Calu3 (cell line): ENCODE measurements around the gene CPM. TPM values are rescaled to one million over a fixed set of nuclear protein-coding genes. Genes with fewer than 3 reads are reported as not detected.

Experiments used
- BruUV-seq: library from RNA; stranded (reverse); fragments of 400-500 nt; replicated peaks from 2 replicates; lab custom pipeline; 2021; lab: Mats Ljungman, UMichigan
- CTCF ChIA-PET: fragments of 300-600 bp; sonication (Branson Sonifier 250); formaldehyde crosslinking; loops from one replicate; lab custom pipeline; 2022; ENCODE audit warnings: antibody characterized with exemption; lab: Charles Lee
- DNase-seq: peaks from one replicate; pipeline ENCODE4 v3.0.0; 2022
- H3K27ac Mint-ChIP-seq: one replicate; pipeline ENCODE4 v1.8.0; 2022; ENCODE audit warnings: mixed read lengths; ENCODE audit not compliant: unreplicated experiment
- H3K27me3 Mint-ChIP-seq: one replicate; pipeline ENCODE4 v1.8.0; 2022; ENCODE audit warnings: mixed read lengths; ENCODE audit not compliant: unreplicated experiment
- H3K36me3 Mint-ChIP-seq: one replicate; pipeline ENCODE4 v1.8.0; 2022; ENCODE audit warnings: mild to moderate bottlenecking, moderate library complexity, mixed read lengths; ENCODE audit not compliant: insufficient read depth, unreplicated experiment
- H3K4me1 Mint-ChIP-seq: one replicate; pipeline ENCODE4 v1.8.0; 2022; ENCODE audit warnings: mild to moderate bottlenecking, low read depth, mixed read lengths; ENCODE audit not compliant: unreplicated experiment
- H3K4me3 Mint-ChIP-seq: one replicate; pipeline ENCODE4 v1.8.0; 2022; ENCODE audit warnings: mild to moderate bottlenecking, low read depth, moderate library complexity, mixed read lengths; ENCODE audit not compliant: unreplicated experiment
- H3K9me3 Mint-ChIP-seq: one replicate; pipeline ENCODE4 v1.8.0; 2022; ENCODE audit warnings: low read depth, mixed read lengths; ENCODE audit not compliant: unreplicated experiment
- intact Hi-C: fragments of 100-400 bp; cut with micrococcal nuclease; formaldehyde crosslinking; loops from one replicate; pipeline ENCODE4 v1.10.0; 2022; ENCODE audit not compliant: unreplicated experiment
- total RNA-seq: library from RNA; stranded (reverse); gene quantifications from 2 replicates; pipeline ENCODE4 v1.2.3, GENCODE V29; 2022
- TF ChIP-seq, protein P1 (sequence below): fragments of 200-600 bp; IDR thresholded peaks from one replicate; pipeline ENCODE4 v1.8.0; 2022; ENCODE audit warnings: antibody characterized with exemption; ENCODE audit not compliant: unreplicated experiment

Gene CPM
- total RNA-seq, 1 experiment from 2014 or later, result 11.9 TPM

DNA sequence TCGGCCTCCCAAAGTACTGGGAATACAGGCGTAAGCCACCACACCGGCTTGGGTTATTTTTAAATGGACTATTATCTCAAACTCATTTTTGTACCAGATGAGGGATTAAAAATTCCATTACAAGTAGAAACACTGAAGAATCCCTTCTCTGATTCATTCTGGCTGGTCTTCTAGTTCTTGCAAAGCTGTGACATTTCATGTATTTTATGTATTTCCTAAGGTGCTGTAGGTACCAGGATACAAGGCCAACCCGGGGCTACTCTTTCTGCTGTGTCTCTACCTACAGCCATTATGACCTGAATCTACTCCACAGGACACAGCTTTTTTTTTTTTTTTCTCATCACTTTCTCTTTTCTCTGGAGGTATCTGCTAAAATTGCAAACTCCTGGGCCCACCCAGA is 24.9 kb downstream of the CPM start:
- CTCF ChIA-PET, result no interaction called here
- TF ChIP-seq, protein P1, sequence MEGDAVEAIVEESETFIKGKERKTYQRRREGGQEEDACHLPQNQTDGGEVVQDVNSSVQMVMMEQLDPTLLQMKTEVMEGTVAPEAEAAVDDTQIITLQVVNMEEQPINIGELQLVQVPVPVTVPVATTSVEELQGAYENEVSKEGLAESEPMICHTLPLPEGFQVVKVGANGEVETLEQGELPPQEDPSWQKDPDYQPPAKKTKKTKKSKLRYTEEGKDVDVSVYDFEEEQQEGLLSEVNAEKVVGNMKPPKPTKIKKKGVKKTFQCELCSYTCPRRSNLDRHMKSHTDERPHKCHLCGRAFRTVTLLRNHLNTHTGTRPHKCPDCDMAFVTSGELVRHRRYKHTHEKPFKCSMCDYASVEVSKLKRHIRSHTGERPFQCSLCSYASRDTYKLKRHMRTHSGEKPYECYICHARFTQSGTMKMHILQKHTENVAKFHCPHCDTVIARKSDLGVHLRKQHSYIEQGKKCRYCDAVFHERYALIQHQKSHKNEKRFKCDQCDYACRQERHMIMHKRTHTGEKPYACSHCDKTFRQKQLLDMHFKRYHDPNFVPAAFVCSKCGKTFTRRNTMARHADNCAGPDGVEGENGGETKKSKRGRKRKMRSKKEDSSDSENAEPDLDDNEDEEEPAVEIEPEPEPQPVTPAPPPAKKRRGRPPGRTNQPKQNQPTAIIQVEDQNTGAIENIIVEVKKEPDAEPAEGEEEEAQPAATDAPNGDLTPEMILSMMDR, result no peak
- H3K4me3 Mint-ChIP-seq, result no peak overlapping the region
- BruUV-seq, result no TSS peak
- peaks cover 5% of the 10 kb centered on the region for H3K4me1 Mint-ChIP-seq
- no peaks in the 10 kb centered on the region for H3K27me3 Mint-ChIP-seq
- no peak overlapping the region for H3K27ac Mint-ChIP-seq
- no peak for DNase-seq
- no peaks in the 10 kb centered on the region for H3K36me3 Mint-ChIP-seq
- no peaks in the 10 kb centered on the region for H3K9me3 Mint-ChIP-seq
- intact Hi-C loops, result no loop called here

DNA sequence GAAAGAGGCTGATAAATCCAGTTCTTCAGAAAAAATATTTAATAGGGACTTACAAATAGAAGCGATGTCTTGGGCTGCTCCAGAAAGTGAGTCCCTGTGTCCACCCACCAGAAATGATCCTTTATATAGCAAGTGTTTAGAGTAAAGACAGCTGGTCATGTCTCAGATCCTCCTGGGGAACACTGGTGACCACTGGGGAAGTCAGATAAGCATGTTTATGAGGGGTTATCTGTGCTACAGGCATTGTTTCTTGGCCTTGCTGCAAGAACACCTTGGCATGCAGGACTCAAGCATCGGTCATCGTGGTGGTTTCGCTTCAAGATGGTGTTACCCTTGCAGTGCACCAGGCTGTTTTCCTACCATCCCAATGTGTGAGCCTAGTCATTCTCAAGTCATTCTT is 27.2 kb downstream of the CPM start:
- intact Hi-C loops, result no loop called here

DNA sequence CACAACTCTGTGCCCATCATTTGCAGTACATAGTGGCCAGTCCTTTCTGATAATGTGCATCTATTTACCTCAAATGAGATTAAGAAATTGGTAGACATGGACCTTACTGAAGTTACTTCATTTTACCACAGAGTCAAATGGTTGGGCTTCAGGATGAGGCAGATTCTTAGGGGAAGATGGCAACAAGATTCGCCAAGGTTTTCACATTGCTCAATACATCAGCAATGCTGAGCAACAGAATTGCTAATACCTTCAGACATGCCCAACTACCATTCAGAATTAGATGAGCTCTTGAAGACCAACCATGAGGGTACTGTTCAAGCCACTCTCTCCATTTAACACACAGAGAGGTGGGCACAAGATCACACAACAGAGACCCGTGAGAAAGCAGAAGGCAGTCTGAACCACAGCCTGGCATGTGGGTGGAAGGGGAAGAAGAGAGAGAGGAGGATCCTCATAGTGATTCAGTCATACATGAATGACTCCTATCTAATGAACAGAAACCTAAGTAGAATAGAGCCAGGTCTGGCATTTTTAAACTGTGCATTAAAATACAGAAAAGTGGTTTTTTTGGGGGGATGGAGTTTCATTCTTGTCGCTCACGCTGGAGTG is 28.5 kb downstream of the CPM start:
- TF ChIP-seq, protein P1, result no peak
- BruUV-seq, result no TSS peak
- intact Hi-C loops, result no loop called here
- no peaks in the 10 kb centered on the region for H3K36me3 Mint-ChIP-seq
- no peaks in the 10 kb centered on the region for H3K9me3 Mint-ChIP-seq
- peaks cover 14% of the 10 kb centered on the region for H3K4me1 Mint-ChIP-seq
- no peaks in the 10 kb centered on the region for H3K27me3 Mint-ChIP-seq
- no peak overlapping the region for H3K4me3 Mint-ChIP-seq
- CTCF ChIA-PET, result no interaction called here
- no peak for DNase-seq
- no peak overlapping the region for H3K27ac Mint-ChIP-seq

More for the DNA sequence above, 27.2 kb downstream of the CPM start:
- CTCF ChIA-PET, result no interaction called here
- Mint-ChIP-seq H3K4me3 (no peak overlapping the region), H3K4me1 (peaks cover 8% of the 10 kb centered on the region), H3K27me3 (no peaks in the 10 kb centered on the region), H3K27ac (no peak overlapping the region), H3K9me3 (no peaks in the 10 kb centered on the region), H3K36me3 (no peaks in the 10 kb centered on the region)
- TF ChIP-seq, protein P1, result no peak
- DNase-seq, result no peak
- no TSS peak for BruUV-seq

DNA sequence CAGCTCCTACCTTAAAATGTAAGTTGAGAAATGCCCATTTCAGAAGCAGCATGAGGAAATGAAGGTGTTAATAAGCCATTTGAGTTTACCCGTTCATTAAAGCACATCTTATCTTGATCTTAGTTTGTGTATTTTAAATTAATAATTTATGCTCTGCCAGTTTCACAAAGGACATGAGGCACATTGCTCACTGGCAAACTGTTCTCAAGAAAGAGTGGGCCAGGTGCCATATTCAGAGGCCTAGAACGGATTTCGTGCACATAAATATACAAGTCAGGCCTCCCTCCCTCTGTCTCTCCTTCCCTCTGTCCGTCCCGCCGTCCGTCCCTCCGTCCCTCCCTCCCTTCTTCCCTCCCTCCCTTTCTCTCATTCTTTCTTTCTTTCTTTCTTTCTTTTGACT is 29.5 kb downstream of the CPM start:
- TF ChIP-seq, protein P1, result no peak
- intact Hi-C loops, result no loop called here
- Mint-ChIP-seq H3K27me3 (no peaks in the 10 kb centered on the region), H3K4me3 (no peak overlapping the region), H3K27ac (no peak overlapping the region), H3K9me3 (no peaks in the 10 kb centered on the region), H3K36me3 (no peaks in the 10 kb centered on the region), H3K4me1 (peaks cover 23% of the 10 kb centered on the region)
- CTCF ChIA-PET, result no interaction called here
- DNase-seq, result no peak
- no TSS peak for BruUV-seq
